Colonic mucosa (tissue), 4 donors: Measurements from ENCODE around the gene UTP14A. TPM values are rescaled to one million over a fixed set of nuclear protein-coding genes. Genes with fewer than 3 reads are reported as not detected.
"Not testable (repeated sequence)": the region's sequence is repeated elsewhere in the genome, so short reads cannot be mapped to it uniquely, and the experiment has no call there.

ENCODE experiments used
- DNase-seq: peaks from one replicate; pipeline ENCODE4 v3.0.0-alpha.2; 2020
- H3K27ac ChIP-seq: fragments of 200-600 bp; one replicate; pipeline ENCODE4 v1.8.0; 2021
- H3K27me3 ChIP-seq: fragments of 200-600 bp; one replicate; pipeline ENCODE4 v1.8.0; 2021
- H3K36me3 ChIP-seq: fragments of 200-600 bp; one replicate; pipeline ENCODE4 v1.8.0; 2021
- H3K4me1 ChIP-seq: fragments of 200-600 bp; one replicate; pipeline ENCODE4 v1.8.0; 2021; ENCODE audit warnings: mild to moderate bottlenecking
- H3K4me3 ChIP-seq: fragments of 200-600 bp; one replicate; pipeline ENCODE4 v1.8.0; 2021
- H3K9ac ChIP-seq, 2 donors: one replicate each; pipeline ENCODE4 v1.7.0; 2013; ENCODE audit warnings: control low read depth in 2 of 2, low read depth in 2 of 2, low read length in 2 of 2
- H3K9me3 ChIP-seq: fragments of 200-600 bp; one replicate; pipeline ENCODE4 v1.8.0; 2021
- intact Hi-C: fragments of 100-400 bp; cut with DNase I; formaldehyde crosslinking; loops from one replicate; pipeline ENCODE4 v1.14.1; 2022
- total RNA-seq, 2 donors: library from RNA; stranded (reverse); fragmentation: NEBNext Ultra II Directional in 1 of 2; extraction: Animal tissue kit (Norgen Biotek cat#: 25700) in 1 of 2; gene quantifications; one replicate each; pipeline ENCODE4 v1.2.1, GENCODE V29; 2021
- TF ChIP-seq, protein P1 (sequence below): fragments of 200-600 bp; IDR thresholded peaks from one replicate; pipeline ENCODE4 v1.8.0; 2022; ENCODE audit warnings: antibody characterized with exemption, mild to moderate bottlenecking
- donor health status: healthy.
- donor health status: DM: no; HTN: no; CAD: no.
- donor health status: DM: no; HTN: no; CAD: no.

UTP14A gene, protein sequence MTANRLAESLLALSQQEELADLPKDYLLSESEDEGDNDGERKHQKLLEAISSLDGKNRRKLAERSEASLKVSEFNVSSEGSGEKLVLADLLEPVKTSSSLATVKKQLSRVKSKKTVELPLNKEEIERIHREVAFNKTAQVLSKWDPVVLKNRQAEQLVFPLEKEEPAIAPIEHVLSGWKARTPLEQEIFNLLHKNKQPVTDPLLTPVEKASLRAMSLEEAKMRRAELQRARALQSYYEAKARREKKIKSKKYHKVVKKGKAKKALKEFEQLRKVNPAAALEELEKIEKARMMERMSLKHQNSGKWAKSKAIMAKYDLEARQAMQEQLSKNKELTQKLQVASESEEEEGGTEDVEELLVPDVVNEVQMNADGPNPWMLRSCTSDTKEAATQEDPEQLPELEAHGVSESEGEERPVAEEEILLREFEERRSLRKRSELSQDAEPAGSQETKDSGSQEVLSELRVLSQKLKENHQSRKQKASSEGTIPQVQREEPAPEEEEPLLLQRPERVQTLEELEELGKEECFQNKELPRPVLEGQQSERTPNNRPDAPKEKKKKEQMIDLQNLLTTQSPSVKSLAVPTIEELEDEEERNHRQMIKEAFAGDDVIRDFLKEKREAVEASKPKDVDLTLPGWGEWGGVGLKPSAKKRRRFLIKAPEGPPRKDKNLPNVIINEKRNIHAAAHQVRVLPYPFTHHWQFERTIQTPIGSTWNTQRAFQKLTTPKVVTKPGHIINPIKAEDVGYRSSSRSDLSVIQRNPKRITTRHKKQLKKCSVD
- 10 to 100 TPM in 1 of 2 donors, 1 to 10 TPM in 1; 9.9 to 17.4 TPM for total RNA-seq

DNA sequence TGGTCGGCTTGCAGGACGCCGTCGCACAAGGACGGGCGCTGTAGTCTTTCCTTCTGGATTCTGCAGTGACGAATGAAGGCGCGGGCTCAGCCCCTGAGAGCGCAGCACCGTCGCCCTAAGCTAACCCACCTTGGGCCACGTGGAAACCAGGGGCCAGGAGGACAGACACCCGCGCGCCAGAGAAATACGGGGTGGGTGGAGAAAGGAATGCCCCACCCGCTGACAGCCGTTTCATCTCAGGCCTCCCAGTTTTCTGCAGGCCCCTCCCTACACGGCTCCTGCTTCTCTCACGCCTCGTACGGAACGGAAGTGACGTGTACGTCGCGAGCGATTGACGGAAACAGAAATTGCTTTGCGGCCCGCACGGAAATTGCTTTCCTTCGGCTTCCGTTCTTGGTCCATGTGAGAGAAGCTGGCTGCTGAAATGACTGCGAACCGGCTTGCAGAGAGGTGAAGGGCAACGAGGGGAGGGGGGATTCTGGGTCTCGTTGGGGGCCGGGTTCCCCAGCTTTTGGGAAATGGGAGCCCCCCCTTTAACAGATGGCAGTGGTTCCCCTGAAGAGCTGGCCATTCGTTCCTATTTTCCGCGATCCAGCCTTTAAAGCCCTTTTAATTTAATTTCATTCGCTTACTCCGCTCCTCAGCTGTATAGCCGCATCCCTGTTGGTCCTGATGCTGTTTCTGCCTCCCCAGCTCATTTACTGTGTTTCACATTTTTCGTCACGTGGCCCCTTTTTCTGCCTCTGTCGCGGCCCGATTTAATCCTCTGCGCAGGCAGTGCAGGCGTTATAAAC, at the start of gene UTP14A:
TSS of gene UTP14A (plus strand) at position 378 of the 794 bp plus-strand sequence. CDS start at position 425, 47 bp downstream.
- DNase-seq: peak; percentile 87
- Histone ChIP-seq H3K4me3 (peak within 1 kb of the TSS; percentile 51), H3K36me3 (no peaks in the 10 kb centered on the region), H3K4me1 (no peaks in the 10 kb centered on the region), H3K9me3 (no peaks in the 10 kb centered on the region), H3K9ac (peak within 1 kb of the TSS; percentile 58 to 71), H3K27ac (peak within 1 kb of the TSS; percentile 10), H3K27me3 (no peaks in the 10 kb centered on the region)
- intact Hi-C loops: loop anchor here (10.0 kb wide), 1 partner anchor 301 kb away; no protein-coding TSS in a partner anchor
- TF ChIP-seq, protein P1, sequence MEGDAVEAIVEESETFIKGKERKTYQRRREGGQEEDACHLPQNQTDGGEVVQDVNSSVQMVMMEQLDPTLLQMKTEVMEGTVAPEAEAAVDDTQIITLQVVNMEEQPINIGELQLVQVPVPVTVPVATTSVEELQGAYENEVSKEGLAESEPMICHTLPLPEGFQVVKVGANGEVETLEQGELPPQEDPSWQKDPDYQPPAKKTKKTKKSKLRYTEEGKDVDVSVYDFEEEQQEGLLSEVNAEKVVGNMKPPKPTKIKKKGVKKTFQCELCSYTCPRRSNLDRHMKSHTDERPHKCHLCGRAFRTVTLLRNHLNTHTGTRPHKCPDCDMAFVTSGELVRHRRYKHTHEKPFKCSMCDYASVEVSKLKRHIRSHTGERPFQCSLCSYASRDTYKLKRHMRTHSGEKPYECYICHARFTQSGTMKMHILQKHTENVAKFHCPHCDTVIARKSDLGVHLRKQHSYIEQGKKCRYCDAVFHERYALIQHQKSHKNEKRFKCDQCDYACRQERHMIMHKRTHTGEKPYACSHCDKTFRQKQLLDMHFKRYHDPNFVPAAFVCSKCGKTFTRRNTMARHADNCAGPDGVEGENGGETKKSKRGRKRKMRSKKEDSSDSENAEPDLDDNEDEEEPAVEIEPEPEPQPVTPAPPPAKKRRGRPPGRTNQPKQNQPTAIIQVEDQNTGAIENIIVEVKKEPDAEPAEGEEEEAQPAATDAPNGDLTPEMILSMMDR: no peak

DNA sequence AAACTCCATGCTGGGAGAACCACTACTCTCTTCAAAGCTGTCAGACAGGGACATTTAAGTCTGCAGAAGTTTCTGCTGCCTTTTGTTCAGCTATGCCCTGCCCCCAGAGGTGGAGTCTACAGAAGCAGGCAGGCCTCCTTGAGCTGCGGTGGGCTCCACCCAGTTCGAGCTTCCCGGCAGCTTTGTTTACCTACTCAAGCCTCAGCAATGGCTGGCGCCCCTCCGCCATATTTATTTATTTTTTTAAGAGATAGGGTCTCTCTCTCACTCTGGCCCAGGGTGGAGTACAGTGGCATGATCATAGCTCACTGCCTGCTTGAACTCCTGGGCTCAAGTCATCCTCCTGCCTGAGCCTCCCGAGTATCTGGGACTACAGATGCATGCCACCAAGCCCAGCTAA, 46.8 kb upstream of the UTP14A start:
- H3K9me3 ChIP-seq, DNase-seq, H3K9ac ChIP-seq, H3K4me3 ChIP-seq, H3K4me1 ChIP-seq, H3K27me3 ChIP-seq, intact Hi-C loops, H3K36me3 ChIP-seq, H3K27ac ChIP-seq: not testable (repeated sequence)

DNA sequence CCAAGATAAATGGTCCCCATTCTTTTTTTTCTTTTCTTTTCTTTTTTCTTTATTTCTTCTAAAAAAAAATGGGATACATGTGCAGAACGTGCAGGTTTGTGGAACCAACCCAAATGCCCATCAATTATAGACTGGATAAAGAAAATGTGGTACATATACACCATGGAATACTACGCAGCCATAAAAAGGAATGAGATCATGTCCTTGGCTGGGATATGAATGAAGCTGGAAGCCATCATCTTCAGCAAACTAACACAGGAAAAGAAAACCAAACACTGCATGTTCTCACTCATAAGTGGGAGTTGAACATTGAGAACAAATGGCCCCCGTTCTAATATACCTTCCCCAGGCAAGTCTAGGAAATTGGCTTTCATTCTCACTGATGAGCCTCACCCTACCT, 39.6 kb upstream of the UTP14A start:
- H3K36me3 ChIP-seq, H3K27ac ChIP-seq, H3K4me1 ChIP-seq, H3K9ac ChIP-seq, H3K9me3 ChIP-seq, H3K4me3 ChIP-seq, DNase-seq, H3K27me3 ChIP-seq, intact Hi-C loops: not testable (repeated sequence)

DNA sequence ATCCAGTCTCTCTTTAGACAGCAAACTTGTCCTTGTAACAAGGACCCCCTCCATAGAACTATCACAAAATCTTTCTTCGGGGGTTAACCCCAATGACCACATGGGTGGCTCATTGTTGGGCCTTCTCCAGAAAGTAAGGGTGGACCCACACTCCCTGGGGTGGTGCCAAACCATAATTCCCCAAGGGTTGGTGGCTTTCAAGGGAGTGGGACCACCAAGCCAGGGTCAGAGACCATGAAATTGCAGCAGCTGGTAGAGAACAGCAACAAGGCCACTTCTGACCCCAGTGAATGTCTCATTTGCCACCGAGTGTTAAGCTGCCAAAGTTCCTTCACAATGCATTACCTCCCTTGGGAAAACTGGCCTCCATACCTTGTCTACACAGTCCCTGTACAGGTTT, 33.4 kb upstream of the UTP14A start:
- Histone ChIP-seq H3K27ac (no peak overlapping the region), H3K4me3 (no peak overlapping the region), H3K9ac (no peak overlapping the region), H3K9me3 (no peaks in the 10 kb centered on the region), H3K27me3 (no peaks in the 10 kb centered on the region), H3K4me1 (no peaks in the 10 kb centered on the region), H3K36me3 (no peaks in the 10 kb centered on the region)
- TF ChIP-seq, protein P1: no peak
- DNase-seq: no peak
- intact Hi-C loops: no loop called here

DNA sequence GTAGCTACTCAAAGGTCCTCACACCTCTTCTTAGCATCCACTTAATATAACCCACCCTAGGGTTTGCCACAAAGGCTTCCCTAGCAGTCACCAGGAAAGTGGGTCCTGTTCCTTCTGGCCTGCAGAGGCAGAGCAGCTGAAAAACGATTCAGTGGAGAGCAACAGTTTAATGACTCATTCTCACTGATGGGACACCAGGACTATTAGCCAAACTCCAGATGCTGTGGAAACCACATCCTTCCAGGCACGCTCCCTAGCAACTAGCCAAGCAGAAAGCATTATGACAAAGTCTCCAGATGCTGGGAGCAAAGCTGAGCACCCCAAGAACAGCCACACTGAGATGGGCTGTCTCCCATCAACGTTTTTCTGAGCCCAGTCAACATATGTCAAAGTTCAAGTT, 30.3 kb upstream of the UTP14A start:
- no peaks in the 10 kb centered on the region for H3K27me3 ChIP-seq
- TF ChIP-seq, protein P1: no peak
- H3K9me3 ChIP-seq: no peaks in the 10 kb centered on the region
- no peak for DNase-seq
- H3K36me3 ChIP-seq: no peaks in the 10 kb centered on the region
- no peak overlapping the region for H3K4me3 ChIP-seq
- H3K9ac ChIP-seq: no peak overlapping the region
- H3K27ac ChIP-seq: no peak overlapping the region
- intact Hi-C loops: no loop called here
- no peaks in the 10 kb centered on the region for H3K4me1 ChIP-seq

DNA sequence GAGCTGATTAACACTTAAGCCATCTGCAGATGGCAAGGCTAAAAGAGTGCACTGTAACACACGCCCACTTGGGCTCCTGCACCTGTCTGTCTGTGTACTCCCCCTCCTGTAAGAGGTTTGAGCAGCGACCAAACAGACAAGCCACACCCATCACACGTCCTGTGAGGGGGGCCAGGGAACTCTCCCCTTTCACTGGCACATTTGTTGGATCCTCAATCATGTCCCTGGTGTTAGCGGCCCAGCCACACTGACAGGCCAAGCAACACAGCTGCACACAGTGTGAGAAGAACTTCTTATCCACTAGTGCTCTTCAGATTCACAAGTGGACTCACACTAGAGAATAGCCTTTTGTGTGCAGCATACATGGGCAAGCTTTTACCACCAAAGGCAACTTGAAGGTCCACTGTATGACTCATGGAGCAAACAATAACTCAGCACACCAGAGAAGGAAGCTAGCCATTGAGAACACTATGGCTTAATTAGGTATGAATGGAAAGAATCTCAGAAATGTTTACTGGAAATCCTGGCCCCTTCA, 29.1 kb upstream of the UTP14A start:
- intact Hi-C loops: no loop called here
- DNase-seq: no peak
- H3K4me1 ChIP-seq: no peaks in the 10 kb centered on the region
- H3K27me3 ChIP-seq: no peaks in the 10 kb centered on the region
- TF ChIP-seq, protein P1: no peak
- no peak overlapping the region for H3K4me3 ChIP-seq
- no peak overlapping the region for H3K9ac ChIP-seq
- H3K36me3 ChIP-seq: no peaks in the 10 kb centered on the region
- no peaks in the 10 kb centered on the region for H3K9me3 ChIP-seq
- no peak overlapping the region for H3K27ac ChIP-seq
